ENCODE data around the gene CMTM8. TPM values are rescaled to one million over a fixed set of nuclear protein-coding genes. Genes with fewer than 3 reads are reported as not detected.

Gene CMTM8
- total and polyA plus RNA-seq, 2 of the 8 experiments (the other 6 are each of a cell fraction or from before 2014, with no cell fraction given), result 10.5 to 22.4 TPM

DNA sequence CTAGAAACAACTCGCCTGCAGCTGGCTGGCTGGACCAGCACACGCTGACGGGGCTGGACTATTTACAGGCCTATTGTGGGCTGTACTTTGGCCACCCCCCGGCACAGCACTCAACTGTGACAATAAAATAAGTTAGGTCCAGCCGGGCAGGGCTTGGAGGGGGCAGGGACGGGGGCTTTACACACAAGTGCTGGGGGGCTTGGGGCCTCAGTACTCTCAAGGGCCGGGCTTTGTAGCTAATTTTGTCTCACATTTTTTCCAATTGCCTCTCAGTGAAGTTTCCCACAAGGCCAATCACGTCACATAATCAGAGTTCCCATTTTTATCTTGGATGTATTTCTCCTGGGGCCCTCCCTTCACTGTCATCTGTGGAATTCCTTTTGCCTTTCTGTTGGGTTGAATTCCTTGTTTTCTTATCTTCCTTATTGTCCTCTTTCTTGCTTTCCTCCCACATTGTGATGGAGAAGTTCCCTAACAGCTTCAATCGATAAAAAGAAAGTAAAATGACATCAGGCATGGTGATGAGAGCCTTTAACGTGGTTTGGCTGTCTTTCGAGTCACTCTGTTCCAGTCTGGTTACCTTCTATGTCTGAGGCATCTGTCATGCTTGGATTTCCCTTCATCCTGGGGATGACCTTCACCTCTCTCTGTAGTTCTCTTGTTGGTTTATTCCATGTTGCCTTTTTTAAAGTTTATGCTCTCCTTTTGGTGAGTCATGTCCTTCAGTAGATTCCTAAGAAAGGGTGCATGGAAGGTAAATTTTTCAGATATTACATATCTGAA is 109.1 kb downstream of the CMTM8 start:
- no peak overlapping the region for H3K56ac ChIP-seq (replicated peaks; ENCODE audit: insufficient read length, low read depth, low read length)
- H3K4me3 ChIP-seq (ENCODE audit: extremely low read depth in 1 of 4, insufficient read depth in 2 of 4, low read depth in 3 of 4, low read length in 4 of 4), result peak overlapping the region in 1 of 4 experiments; percentile 10; a peak in 1 of 8 replicates
- CTCF ChIA-PET (ENCODE audit: partially characterized antibody), result interaction anchor here (1.0 to 3.2 kb wide), 6 partner anchors 9 to 169 kb away, joined by 3 to 14 read pairs (median 4); no protein-coding TSS in a partner anchor
- H2BK5ac ChIP-seq (ENCODE audit: low read depth, low read length), result no peak overlapping the region
- peaks cover 3 to 13% (median 12%) of the 10 kb centered on the region in 4 experiments; a peak in 5 of 7 replicates for H3K4me1 ChIP-seq (replicated peaks in 1 of 4; ENCODE audit: control insufficient read depth in 3 of 4, insufficient read depth in 4 of 4, low read length in 3 of 4)
- no peaks in the 10 kb centered on the region for H3K79me2 ChIP-seq (ENCODE audit: control insufficient read depth in 1 of 2, insufficient read depth in 2 of 2, low read length in 2 of 2)
- no peak overlapping the region for H2BK20ac ChIP-seq (ENCODE audit: low read length)
- DNase-seq (ENCODE audit: low read depth in 1 of 2, low spot score in 2 of 2), result no peak
- no peaks in the 10 kb centered on the region for H4K20me1 ChIP-seq (replicated peaks in 1 of 2; ENCODE audit: control insufficient read depth in 1 of 2, insufficient read depth in 2 of 2, low read length in 2 of 2)
- WGBS, 2 experiments (ENCODE audit: extremely low coverage in 1 of 2, insufficient coverage in 1 of 2, insufficient read length in 1 of 2, insufficient replicate concordance in 2 of 2, low coverage in 1 of 2, low lambda C conversion rate in 2 of 2, missing lambda C conversion rate in 1 of 2), result 68% methylated on average over 11 of the region's 11 CpGs; no CpG with 5 or more reads in 1 of the 2 experiments
- no peak overlapping the region for H2BK15ac ChIP-seq (ENCODE audit: low read length)
- no peak overlapping the region; the same call in 1 of the 2 replicates for H4K8ac ChIP-seq (ENCODE audit: extremely low read depth, insufficient read depth, low read length)
- no peaks in the 10 kb centered on the region for H3K9me3 ChIP-seq (ENCODE audit: insufficient read depth in 2 of 2, low read depth in 1 of 2, low read length in 1 of 2)
- no peak overlapping the region for H4K5ac ChIP-seq (ENCODE audit: insufficient read length, low read depth, low read length)
- no peaks in the 10 kb centered on the region for H3K27me3 ChIP-seq (replicated peaks in 1 of 4; ENCODE audit: control insufficient read depth in 3 of 4, extremely low read depth in 1 of 4, insufficient read depth in 3 of 4, low read length in 3 of 4)
- no peaks in the 10 kb centered on the region for H3K79me1 ChIP-seq (ENCODE audit: low read depth, low read length)
- no peak overlapping the region for H2BK120ac ChIP-seq (replicated peaks; ENCODE audit: low read depth, low read length)
- no peak overlapping the region for H3K4ac ChIP-seq (replicated peaks; ENCODE audit: insufficient read length, low read depth, low read length)
- FAIRE-seq, result peak; percentile 52
- H3K18ac ChIP-seq (ENCODE audit: extremely low read depth, low read length), result no peak overlapping the region
- no peak overlapping the region for H2AFZ ChIP-seq (ENCODE audit: low read length)
- H3K27ac ChIP-seq (ENCODE audit: low read depth, low read length), result no peak overlapping the region
- H3K23me2 ChIP-seq (ENCODE audit: low read depth, low read length), result no peaks in the 10 kb centered on the region
- POLR2A ChIA-PET (ENCODE audit: partially characterized antibody), result no interaction called here
- H3K23ac ChIP-seq (ENCODE audit: insufficient read length), result no peak overlapping the region
- no peak overlapping the region for H3K14ac ChIP-seq (ENCODE audit: insufficient read length)
- no peak overlapping the region for H3K9ac ChIP-seq (replicated peaks in 1 of 4; ENCODE audit: extremely low read depth in 1 of 4, low read depth in 3 of 4, low read length in 3 of 4)
- no peaks in the 10 kb centered on the region for H3K36me3 ChIP-seq (ENCODE audit: control insufficient read depth in 2 of 4, insufficient read depth in 4 of 4, low read length in 3 of 4)
- no peak overlapping the region for H2BK12ac ChIP-seq (ENCODE audit: low read depth, low read length)
- H4K91ac ChIP-seq (replicated peaks; ENCODE audit: insufficient read length, low read length), result no peak overlapping the region
- no peak overlapping the region for H2AK5ac ChIP-seq (ENCODE audit: low read depth, low read length)
- peak overlapping the region; percentile 11 to 37; a peak in 3 of 4 replicates for H3K4me2 ChIP-seq (ENCODE audit: insufficient read depth in 1 of 2, low read depth in 2 of 2, low read length in 2 of 2)
- TF ChIP-seq POU5F1 (IDR thresholded peaks at IDR 0.05; ENCODE audit: low read depth, low read length) (no peak), TAF1 (IDR thresholded peaks at IDR 0.05; ENCODE audit: low read depth, low read length) (no peak), JUN (IDR thresholded peaks at IDR 0.05; ENCODE audit: low read depth, low read length) (no peak), SP1 (IDR thresholded peaks at IDR 0.05; ENCODE audit: low read depth, low read length) (no peak), GABPA (IDR thresholded peaks at IDR 0.05; ENCODE audit: borderline replicate concordance, insufficient read depth, low read length) (no peak), FOSL1 (IDR thresholded peaks at IDR 0.05; ENCODE audit: insufficient read depth, low read depth, low read length) (no peak), SRF (IDR thresholded peaks at IDR 0.05; ENCODE audit: low read depth, low read length) (no peak), RAD21 (IDR thresholded peaks at IDR 0.05 in 1 of 2, conservative IDR thresholded peaks at IDR 0.05 in 1 of 2; ENCODE audit: low read depth in 2 of 2, low read length in 2 of 2) (no peak), BACH1 (IDR thresholded peaks at IDR 0.05; ENCODE audit: low read length) (no peak), POLR2A (IDR thresholded peaks at IDR 0.05; ENCODE audit: control extremely low read depth in 1 of 2, low read depth in 2 of 2, low read length in 2 of 2) (no peak), HDAC2 (IDR thresholded peaks at IDR 0.05; ENCODE audit: borderline replicate concordance in 1 of 2, low read depth in 2 of 2, low read length in 2 of 2) (no peak), TEAD4 (IDR thresholded peaks at IDR 0.05; ENCODE audit: low read depth, low read length) (no peak), EGR1 (IDR thresholded peaks at IDR 0.05; ENCODE audit: borderline replicate concordance, low read depth, low read length) (no peak)
